Esophagus (tissue), 2 donors: Measurements from ENCODE around the gene CHST13. TPM values are rescaled to one million over a fixed set of nuclear protein-coding genes. Genes with fewer than 3 reads are reported as not detected.
"Not testable (repeated sequence)": the region's sequence is repeated elsewhere in the genome, so short reads cannot be mapped to it uniquely, and the experiment has no call there.

Source experiments
- H3K27ac ChIP-seq, 2 donors: one replicate each; pipeline ENCODE4 v1.5.1; 2013; ENCODE audit warnings: low read depth in 2 of 2, mild to moderate bottlenecking in 2 of 2, inconsistent platforms in 1 of 2, low read length in 1 of 2, moderate library complexity in 1 of 2
- H3K27me3 ChIP-seq, 2 donors: one replicate each; pipeline ENCODE4 v1.6.1; 2013; ENCODE audit warnings: low read length in 2 of 2, control low read depth in 1 of 2, mild to moderate bottlenecking in 1 of 2; ENCODE audit not compliant: insufficient read depth in 2 of 2, control insufficient read depth in 1 of 2
- H3K36me3 ChIP-seq, 2 donors: one replicate each; pipeline ENCODE4 v1.6.1; 2013; ENCODE audit warnings: low read length in 1 of 2; ENCODE audit not compliant: control insufficient read depth in 2 of 2, insufficient read depth in 2 of 2
- H3K4me1 ChIP-seq, 2 donors: one replicate each; pipeline ENCODE4 v1.6.1; 2013; ENCODE audit warnings: low read length in 1 of 2; ENCODE audit not compliant: control insufficient read depth in 2 of 2, insufficient read depth in 2 of 2
- H3K4me3 ChIP-seq, 2 donors: one replicate each; pipeline ENCODE4 v1.5.1; 2013; ENCODE audit warnings: low read length in 2 of 2, mild to moderate bottlenecking in 2 of 2, low read depth in 1 of 2, moderate library complexity in 1 of 2
- H3K9me3 ChIP-seq, 2 donors: one replicate each; pipeline ENCODE4 v1.6.1; 2013; ENCODE audit warnings: mild to moderate bottlenecking in 2 of 2, low read depth in 1 of 2, low read length in 1 of 2, moderate library complexity in 1 of 2; ENCODE audit not compliant: control insufficient read depth in 2 of 2, insufficient read depth in 1 of 2
- WGBS, 2 donors: extraction: QIAGEN DNeasy Blood & Tissue Kit; methylation state at CpG; one replicate each; pipeline ENCODE4 v1.1.7; 2013; 5-methylcytosine and 5-hydroxymethylcytosine counted together
- polyA plus RNA-seq, 2 donors: library from polyadenylated mRNA; stranded (reverse); fragments of 200-250 nt; gene quantifications; one replicate each; pipeline ENCODE4 v1.2.3, GENCODE V29; 2013
- donor health status: healthy with polysubstance abuse.
- donor health status: Bipolar disorder and iron deficiency.

The CHST13 gene
- polyA plus RNA-seq, 2 donors, result 0.04 TPM; not detected in 1

GRCh38 chr3:126528800-126529541, 5.0 kb downstream of the CHST13 start:
- Histone ChIP-seq H3K36me3 (no peaks in the 10 kb centered on the region), H3K27me3 (no peaks in the 10 kb centered on the region), H3K4me3 (no peak overlapping the region), H3K4me1 (peaks cover 4 to 6% of the 10 kb centered on the region in 2 donors), H3K9me3 (no peaks in the 10 kb centered on the region), H3K27ac (no peak overlapping the region)
- WGBS, 2 donors, result 77 to 79% methylated on average over 14 of the region's 14 CpGs

GRCh38 chr3:126529585-126530170, 5.7 kb downstream of the CHST13 start:
- H3K27me3 ChIP-seq, result no peaks in the 10 kb centered on the region
- WGBS, 2 donors, result 64 to 71% methylated on average over 7 of the region's 7 CpGs
- H3K4me3 ChIP-seq, result no peak overlapping the region
- H3K9me3 ChIP-seq, result no peaks in the 10 kb centered on the region
- no peak overlapping the region for H3K27ac ChIP-seq
- no peaks in the 10 kb centered on the region for H3K36me3 ChIP-seq
- H3K4me1 ChIP-seq, result peaks cover 0 to 1% of the 10 kb centered on the region in 2 donors

GRCh38 chr3:126530171-126531050, 6.5 kb downstream of the CHST13 start:
- Histone ChIP-seq H3K9me3 (no peaks in the 10 kb centered on the region), H3K4me3 (no peak overlapping the region), H3K36me3 (no peaks in the 10 kb centered on the region), H3K27ac (no peak overlapping the region), H3K27me3 (no peaks in the 10 kb centered on the region), H3K4me1 (no peaks in the 10 kb centered on the region)
- WGBS, 2 donors, result 80 to 88% methylated on average over 18 of the region's 18 CpGs

- Histone ChIP-seq H3K27me3 (no peaks in the 10 kb centered on the region), H3K4me1 (no peaks in the 10 kb centered on the region), H3K36me3 (no peaks in the 10 kb centered on the region), H3K27ac (no peak overlapping the region), H3K4me3 (no peak overlapping the region), H3K9me3 (no peaks in the 10 kb centered on the region)
- 85 to 90% methylated on average over 6 of the region's 6 CpGs for WGBS, 2 donors
These were observed 7.0 kb downstream of the CHST13 start for GRCh38 chr3:126531051-126531330.

GRCh38 chr3:126533506-126533905, 9.6 kb downstream of the CHST13 start:
- Histone ChIP-seq H3K9me3 (no peaks in the 10 kb centered on the region), H3K36me3 (no peaks in the 10 kb centered on the region), H3K27me3 (no peaks in the 10 kb centered on the region), H3K27ac (no peak overlapping the region), H3K4me1 (no peaks in the 10 kb centered on the region), H3K4me3 (no peak overlapping the region)

- H3K36me3 ChIP-seq, H3K27me3 ChIP-seq, H3K4me1 ChIP-seq, H3K4me3 ChIP-seq, H3K9me3 ChIP-seq, H3K27ac ChIP-seq: not testable (repeated sequence)
- 79 to 88% methylated on average over 7 of the region's 7 CpGs for WGBS, 2 donors
These were observed 10.8 kb downstream of the CHST13 start for GRCh38 chr3:126534716-126535115.

- Histone ChIP-seq H3K4me1 (peaks cover 2 to 4% of the 10 kb centered on the region in 2 donors), H3K27me3 (no peaks in the 10 kb centered on the region)
These were observed 11.7 kb downstream of the CHST13 start for GRCh38 chr3:126535636-126536035.

GRCh38 chr3:126536126-126536525, 12.2 kb downstream of the CHST13 start:
- H3K9me3 ChIP-seq, result peaks cover 0 to 3% of the 10 kb centered on the region in 2 donors
- no peak overlapping the region for H3K4me3 ChIP-seq
- H3K36me3 ChIP-seq, result no peaks in the 10 kb centered on the region
- peaks cover 2 to 4% of the 10 kb centered on the region in 2 donors for H3K4me1 ChIP-seq
- no peak overlapping the region for H3K27ac ChIP-seq
- no peaks in the 10 kb centered on the region for H3K27me3 ChIP-seq
- WGBS, 2 donors, result 68 to 78% methylated on average over 3 of the region's 3 CpGs

More at GRCh38 chr3:126535636-126536035, 11.7 kb downstream of the CHST13 start:
- Histone ChIP-seq H3K27ac (no peak overlapping the region), H3K4me3 (no peak overlapping the region), H3K9me3 (peaks cover 0 to 2% of the 10 kb centered on the region in 2 donors), H3K36me3 (no peaks in the 10 kb centered on the region)

GRCh38 chr3:126537116-126537729, 13.3 kb downstream of the CHST13 start:
- WGBS, 2 donors, result 76 to 79% methylated on average over 9 of the region's 9 CpGs
- no peak overlapping the region for H3K4me3 ChIP-seq
- peaks cover 0 to 11% of the 10 kb centered on the region in 2 donors for H3K9me3 ChIP-seq
- H3K27me3 ChIP-seq, result no peaks in the 10 kb centered on the region
- peaks cover 2 to 4% of the 10 kb centered on the region in 2 donors for H3K4me1 ChIP-seq
- H3K36me3 ChIP-seq, result no peaks in the 10 kb centered on the region
- no peak overlapping the region for H3K27ac ChIP-seq
